ENCODE results near the gene C6orf136.

Gene C6orf136

GRCh38 chr6:30615958-30616810 lies 30.7 kb upstream of the C6orf136 start:
- peak; percentile 67 for DNase-seq (ENCODE audit: low read depth)
- no peak for TF ChIP-seq MYC (IDR thresholded peaks at IDR 0.05; ENCODE audit: low read depth, low read length)
- peak; percentile 28 for TF ChIP-seq POLR2A (IDR thresholded peaks at IDR 0.05; ENCODE audit: extremely low read depth, insufficient read length)
- H3K4me3 ChIP-seq (ENCODE audit: low read depth, low read length), result peak overlapping the region; percentile 99

GRCh38 chr6:30616811-30617564 lies 29.9 kb upstream of the C6orf136 start, which contains the start of gene PPP1R10:
Gene PPP1R10 (minus strand): TSS chr6:30617243. CDS start chr6:30609944, 7,299 bp downstream.
- DNase-seq (ENCODE audit: low read depth), result peak; percentile 100
- TF ChIP-seq, protein P1, sequence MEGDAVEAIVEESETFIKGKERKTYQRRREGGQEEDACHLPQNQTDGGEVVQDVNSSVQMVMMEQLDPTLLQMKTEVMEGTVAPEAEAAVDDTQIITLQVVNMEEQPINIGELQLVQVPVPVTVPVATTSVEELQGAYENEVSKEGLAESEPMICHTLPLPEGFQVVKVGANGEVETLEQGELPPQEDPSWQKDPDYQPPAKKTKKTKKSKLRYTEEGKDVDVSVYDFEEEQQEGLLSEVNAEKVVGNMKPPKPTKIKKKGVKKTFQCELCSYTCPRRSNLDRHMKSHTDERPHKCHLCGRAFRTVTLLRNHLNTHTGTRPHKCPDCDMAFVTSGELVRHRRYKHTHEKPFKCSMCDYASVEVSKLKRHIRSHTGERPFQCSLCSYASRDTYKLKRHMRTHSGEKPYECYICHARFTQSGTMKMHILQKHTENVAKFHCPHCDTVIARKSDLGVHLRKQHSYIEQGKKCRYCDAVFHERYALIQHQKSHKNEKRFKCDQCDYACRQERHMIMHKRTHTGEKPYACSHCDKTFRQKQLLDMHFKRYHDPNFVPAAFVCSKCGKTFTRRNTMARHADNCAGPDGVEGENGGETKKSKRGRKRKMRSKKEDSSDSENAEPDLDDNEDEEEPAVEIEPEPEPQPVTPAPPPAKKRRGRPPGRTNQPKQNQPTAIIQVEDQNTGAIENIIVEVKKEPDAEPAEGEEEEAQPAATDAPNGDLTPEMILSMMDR (IDR thresholded peaks at IDR 0.05; ENCODE audit: low read depth, low read length), result no peak
- peak; percentile 99 for TF ChIP-seq POLR2A (IDR thresholded peaks at IDR 0.05; ENCODE audit: extremely low read depth, insufficient read length)
- peak; percentile 82 for TF ChIP-seq MAX (IDR thresholded peaks at IDR 0.05; ENCODE audit: low read depth, low read length)
- TF ChIP-seq MYC (IDR thresholded peaks at IDR 0.05; ENCODE audit: low read depth, low read length), result peak; percentile 92
- peak within 1 kb of the TSS; percentile 99 for H3K4me3 ChIP-seq (ENCODE audit: low read depth, low read length)

- TF ChIP-seq, protein P1 (IDR thresholded peaks at IDR 0.05; ENCODE audit: low read depth, low read length), result no peak
- TF ChIP-seq POLR2A (IDR thresholded peaks at IDR 0.05; ENCODE audit: extremely low read depth, insufficient read length), result peak; percentile 94
- TF ChIP-seq MAX (IDR thresholded peaks at IDR 0.05; ENCODE audit: low read depth, low read length), result peak; percentile 92
- TF ChIP-seq MYC (IDR thresholded peaks at IDR 0.05; ENCODE audit: low read depth, low read length), result peak; percentile 95
- peak; percentile 99 for DNase-seq (ENCODE audit: low read depth)
- H3K4me3 ChIP-seq (ENCODE audit: low read depth, low read length), result peak within 1 kb of the TSS; percentile 99
These were observed 29.2 kb upstream of the C6orf136 start, which contains the start of gene MRPS18B for GRCh38 chr6:30617565-30618269. Gene MRPS18B (plus strand): TSS chr6:30617840. CDS start chr6:30617866, 26 bp downstream.

GRCh38 chr6:30618270-30618797 lies 28.6 kb upstream of the C6orf136 start:
- H3K4me3 ChIP-seq (ENCODE audit: low read depth, low read length), result peak overlapping the region; percentile 98
- DNase-seq (ENCODE audit: low read depth), result peak; percentile 33
- no peak for TF ChIP-seq POLR2A (IDR thresholded peaks at IDR 0.05; ENCODE audit: extremely low read depth, insufficient read length)
- no peak for TF ChIP-seq MAX (IDR thresholded peaks at IDR 0.05; ENCODE audit: low read depth, low read length)
- TF ChIP-seq, protein P1 (IDR thresholded peaks at IDR 0.05; ENCODE audit: low read depth, low read length), result no peak

DNA sequence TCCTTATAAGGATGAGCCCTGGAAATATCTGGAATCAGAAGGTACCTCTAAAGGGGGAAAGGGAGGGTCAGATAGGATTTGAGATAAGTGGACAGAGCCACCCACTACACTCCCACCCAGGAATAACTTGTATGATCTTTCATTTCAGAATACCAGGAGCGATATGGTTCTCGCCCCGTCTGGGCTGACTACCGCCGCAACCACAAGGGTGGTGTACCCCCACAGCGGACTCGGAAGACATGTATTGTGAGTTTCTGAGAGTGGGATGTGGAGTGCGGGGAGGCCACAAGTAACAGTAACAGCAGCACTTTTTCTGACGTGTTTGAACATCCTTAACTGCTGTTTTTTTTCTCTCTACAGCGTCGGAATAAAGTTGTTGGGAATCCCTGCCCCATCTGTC lies 27.4 kb upstream of the C6orf136 start:
- DNase-seq (ENCODE audit: low read depth), result no peak
- no peak overlapping the region for H3K4me3 ChIP-seq (ENCODE audit: low read depth, low read length)
- TF ChIP-seq POLR2A (IDR thresholded peaks at IDR 0.05; ENCODE audit: extremely low read depth, insufficient read length), result no peak
- TF ChIP-seq, protein P1 (IDR thresholded peaks at IDR 0.05; ENCODE audit: low read depth, low read length), result no peak
- no peak for TF ChIP-seq MAX (IDR thresholded peaks at IDR 0.05; ENCODE audit: low read depth, low read length)
- TF ChIP-seq MYC (IDR thresholded peaks at IDR 0.05; ENCODE audit: low read depth, low read length), result no peak
